Osteocyte (in vitro differentiated cells): ENCODE results near the gene MEX3B. TPM values are rescaled to one million over a fixed set of nuclear protein-coding genes. Genes with fewer than 3 reads are reported as not detected.
A peak's percentile ranks its signal among the peaks of the same experiment; 100 is the strongest.

ENCODE experiments used
- DNase-seq: peaks from one replicate; pipeline ENCODE4 v3.0.0; 2021; ENCODE audit warnings: mixed read lengths; ENCODE audit not compliant: unreplicated experiment; ENCODE audit errors: extremely low spot score
- H3K27ac Mint-ChIP-seq: one replicate; pipeline ENCODE4 v1.8.0; 2021; ENCODE audit warnings: mild to moderate bottlenecking, mixed read lengths; ENCODE audit not compliant: unreplicated experiment
- H3K27me3 Mint-ChIP-seq: one replicate; pipeline ENCODE4 v1.8.0; 2021; ENCODE audit warnings: mixed read lengths; ENCODE audit not compliant: unreplicated experiment
- H3K36me3 Mint-ChIP-seq: one replicate; pipeline ENCODE4 v1.8.0; 2021; ENCODE audit warnings: mixed read lengths; ENCODE audit not compliant: unreplicated experiment
- H3K4me1 Mint-ChIP-seq: one replicate; pipeline ENCODE4 v1.8.0; 2021; ENCODE audit warnings: mixed read lengths; ENCODE audit not compliant: unreplicated experiment
- H3K4me3 Mint-ChIP-seq: one replicate; pipeline ENCODE4 v1.8.0; 2021; ENCODE audit warnings: mild to moderate bottlenecking, moderate library complexity, mixed read lengths; ENCODE audit not compliant: unreplicated experiment
- H3K9me3 Mint-ChIP-seq: one replicate; pipeline ENCODE4 v1.8.0; 2021; ENCODE audit warnings: mixed read lengths; ENCODE audit not compliant: unreplicated experiment
- total RNA-seq: library from RNA; stranded (reverse); gene quantifications from 2 replicates; pipeline ENCODE4 v1.2.1, GENCODE V29; 2021
- TF ChIP-seq, protein P1 (sequence below): fragments of 200-600 bp; sonication (generic); IDR thresholded peaks from 2 replicates; pipeline ENCODE4 v1.5.0; 2021; ENCODE audit warnings: antibody characterized with exemption, mild to moderate bottlenecking, moderate library complexity

The MEX3B gene
- total RNA-seq, 1 donor from 2014 or later, result 22.7 TPM

DNA sequence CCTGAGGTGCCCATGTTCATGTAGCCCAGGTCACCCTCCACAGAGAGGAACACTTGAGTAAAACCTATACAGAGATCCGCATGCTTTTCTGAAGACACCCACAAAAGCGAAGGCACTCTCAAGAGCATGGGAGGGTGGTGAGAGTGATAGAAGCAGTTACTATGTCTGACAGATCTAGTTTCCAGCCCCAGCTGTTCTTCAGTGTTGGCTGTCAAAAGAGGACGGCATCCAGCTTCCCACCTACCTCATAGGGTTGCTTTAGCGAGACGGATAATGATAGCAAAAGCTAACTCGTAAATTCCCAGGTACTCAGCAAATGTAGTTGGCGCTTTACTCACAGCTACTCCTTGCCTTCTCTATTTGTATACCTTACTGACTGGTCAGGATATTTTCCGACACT, 3.0 kb upstream of the MEX3B start:
- no peaks in the 10 kb centered on the region for H3K9me3 Mint-ChIP-seq
- no peak for DNase-seq
- no peaks in the 10 kb centered on the region for H3K27me3 Mint-ChIP-seq
- TF ChIP-seq, protein P1, sequence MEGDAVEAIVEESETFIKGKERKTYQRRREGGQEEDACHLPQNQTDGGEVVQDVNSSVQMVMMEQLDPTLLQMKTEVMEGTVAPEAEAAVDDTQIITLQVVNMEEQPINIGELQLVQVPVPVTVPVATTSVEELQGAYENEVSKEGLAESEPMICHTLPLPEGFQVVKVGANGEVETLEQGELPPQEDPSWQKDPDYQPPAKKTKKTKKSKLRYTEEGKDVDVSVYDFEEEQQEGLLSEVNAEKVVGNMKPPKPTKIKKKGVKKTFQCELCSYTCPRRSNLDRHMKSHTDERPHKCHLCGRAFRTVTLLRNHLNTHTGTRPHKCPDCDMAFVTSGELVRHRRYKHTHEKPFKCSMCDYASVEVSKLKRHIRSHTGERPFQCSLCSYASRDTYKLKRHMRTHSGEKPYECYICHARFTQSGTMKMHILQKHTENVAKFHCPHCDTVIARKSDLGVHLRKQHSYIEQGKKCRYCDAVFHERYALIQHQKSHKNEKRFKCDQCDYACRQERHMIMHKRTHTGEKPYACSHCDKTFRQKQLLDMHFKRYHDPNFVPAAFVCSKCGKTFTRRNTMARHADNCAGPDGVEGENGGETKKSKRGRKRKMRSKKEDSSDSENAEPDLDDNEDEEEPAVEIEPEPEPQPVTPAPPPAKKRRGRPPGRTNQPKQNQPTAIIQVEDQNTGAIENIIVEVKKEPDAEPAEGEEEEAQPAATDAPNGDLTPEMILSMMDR, result no peak
- H3K27ac Mint-ChIP-seq, result no peak overlapping the region
- peaks cover 4% of the 10 kb centered on the region for H3K36me3 Mint-ChIP-seq
- H3K4me3 Mint-ChIP-seq, result peak overlapping the region; percentile 77
- peaks cover 16% of the 10 kb centered on the region for H3K4me1 Mint-ChIP-seq

DNA sequence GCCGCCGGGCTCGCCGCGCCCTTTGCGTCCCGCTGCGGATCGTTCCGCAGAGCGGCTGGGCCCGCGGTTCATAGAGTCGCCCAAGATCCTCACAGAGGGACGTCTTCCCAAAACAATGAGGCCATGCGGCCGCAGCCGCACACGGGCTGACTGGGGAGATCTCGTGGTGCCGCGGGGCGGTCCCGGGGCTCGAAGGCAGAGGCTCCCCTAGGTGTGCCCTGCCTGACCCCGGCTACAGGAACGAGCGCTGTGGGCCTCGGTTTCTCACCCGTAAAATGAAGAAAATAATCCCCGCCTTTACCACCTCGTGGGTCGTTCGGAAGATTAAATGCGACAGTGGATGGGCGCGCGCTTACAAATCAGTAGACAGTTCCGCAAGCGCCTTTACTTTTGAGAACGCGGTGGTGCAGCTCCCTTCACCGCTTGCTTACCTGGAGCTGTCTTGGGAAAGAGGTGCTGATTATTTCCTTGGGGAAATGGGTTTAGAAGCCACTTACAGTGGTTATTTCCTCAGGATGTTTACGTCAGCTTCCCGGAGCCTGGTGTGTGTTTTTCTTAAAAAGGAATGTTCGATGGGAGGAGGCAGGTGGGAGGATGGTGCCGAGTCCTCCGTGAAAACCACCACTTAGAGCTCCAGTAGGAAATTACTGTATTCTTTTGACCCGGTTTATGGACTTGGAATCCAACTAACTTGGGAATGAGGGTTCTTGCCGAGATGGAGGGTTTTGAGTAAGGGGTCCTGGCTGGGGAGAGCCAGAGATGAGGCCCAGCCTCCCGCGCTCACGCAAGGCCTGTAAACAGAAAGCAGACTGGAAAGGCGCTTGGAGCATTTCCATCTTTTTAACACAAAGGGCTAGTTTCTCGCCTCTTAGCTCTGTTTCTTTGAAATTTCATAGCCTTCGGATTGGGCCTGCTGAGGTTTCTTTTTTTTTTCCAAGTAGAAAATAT, 1.9 kb upstream of the MEX3B start:
- H3K27ac Mint-ChIP-seq, result peak overlapping the region; percentile 64
- peaks cover 25% of the 10 kb centered on the region for H3K4me1 Mint-ChIP-seq
- TF ChIP-seq, protein P1, result peak; percentile 4
- H3K27me3 Mint-ChIP-seq, result no peaks in the 10 kb centered on the region
- no peak for DNase-seq
- H3K9me3 Mint-ChIP-seq, result no peaks in the 10 kb centered on the region
- peaks cover 10% of the 10 kb centered on the region for H3K36me3 Mint-ChIP-seq
- H3K4me3 Mint-ChIP-seq, result peak overlapping the region; percentile 77

DNA sequence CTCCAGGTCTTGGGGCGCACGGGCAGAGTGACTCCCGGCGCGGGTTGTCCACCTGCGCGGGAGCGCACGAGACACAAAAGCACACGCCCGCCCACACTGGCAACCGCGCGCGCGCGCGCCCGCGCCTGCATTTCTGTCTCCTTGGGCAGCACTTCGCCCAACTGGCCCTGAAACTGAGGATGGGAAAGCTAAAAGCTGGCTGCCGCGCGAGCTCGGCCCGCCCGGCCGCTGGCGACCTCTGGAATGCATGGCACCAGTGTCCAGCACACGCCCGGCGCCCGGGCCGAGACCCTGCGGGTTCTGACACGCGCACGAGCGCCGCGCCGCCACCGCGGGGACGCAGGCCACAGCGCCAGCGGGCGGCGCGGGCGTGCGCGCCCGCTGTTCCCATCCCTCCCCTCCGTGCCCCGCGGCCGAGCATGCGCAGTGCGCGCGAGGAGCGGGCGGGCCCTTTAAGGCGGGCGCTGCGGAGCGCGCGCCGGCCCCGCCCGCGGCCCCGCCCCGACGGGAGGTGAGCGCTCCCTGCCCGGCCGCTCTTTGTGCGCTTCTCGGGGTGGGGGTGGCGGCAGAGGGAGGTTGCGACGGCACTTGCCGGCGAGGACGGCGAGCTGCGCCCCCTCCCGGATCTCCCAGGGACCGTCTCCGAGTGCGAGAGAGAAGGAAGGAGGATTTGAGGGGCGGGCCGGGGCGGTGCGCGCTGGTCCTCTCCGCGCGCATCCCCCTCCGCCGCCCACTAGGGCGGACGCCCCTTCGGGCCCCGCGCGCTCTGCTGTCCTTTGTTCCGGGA, 1.0 kb upstream of the MEX3B start:
- H3K4me3 Mint-ChIP-seq, result peak overlapping the region; percentile 96
- no peaks in the 10 kb centered on the region for H3K27me3 Mint-ChIP-seq
- peaks cover 28% of the 10 kb centered on the region for H3K4me1 Mint-ChIP-seq
- H3K27ac Mint-ChIP-seq, result peak overlapping the region; percentile 97
- peaks cover 13% of the 10 kb centered on the region for H3K36me3 Mint-ChIP-seq
- DNase-seq, result peak; percentile 98
- TF ChIP-seq, protein P1, result peak; percentile 91
- H3K9me3 Mint-ChIP-seq, result no peaks in the 10 kb centered on the region

- Mint-ChIP-seq H3K27ac (peak overlapping the region; percentile 93), H3K36me3 (peaks cover 13% of the 10 kb centered on the region), H3K4me3 (peak overlapping the region; percentile 96), H3K9me3 (no peaks in the 10 kb centered on the region), H3K4me1 (peaks cover 36% of the 10 kb centered on the region), H3K27me3 (no peaks in the 10 kb centered on the region)
- peak; percentile 88 for DNase-seq
- TF ChIP-seq, protein P1, result no peak
These were observed 483 bp downstream of the MEX3B start for GRCh38 chr15:82045179-82045891.
